ENCODE measurements around the gene PTPRD. TPM values are rescaled to one million over a fixed set of nuclear protein-coding genes. Genes with fewer than 3 reads are reported as not detected.

The PTPRD gene
- total RNA-seq, 1 experiment from 2014 or later: 69.6 TPM

DNA sequence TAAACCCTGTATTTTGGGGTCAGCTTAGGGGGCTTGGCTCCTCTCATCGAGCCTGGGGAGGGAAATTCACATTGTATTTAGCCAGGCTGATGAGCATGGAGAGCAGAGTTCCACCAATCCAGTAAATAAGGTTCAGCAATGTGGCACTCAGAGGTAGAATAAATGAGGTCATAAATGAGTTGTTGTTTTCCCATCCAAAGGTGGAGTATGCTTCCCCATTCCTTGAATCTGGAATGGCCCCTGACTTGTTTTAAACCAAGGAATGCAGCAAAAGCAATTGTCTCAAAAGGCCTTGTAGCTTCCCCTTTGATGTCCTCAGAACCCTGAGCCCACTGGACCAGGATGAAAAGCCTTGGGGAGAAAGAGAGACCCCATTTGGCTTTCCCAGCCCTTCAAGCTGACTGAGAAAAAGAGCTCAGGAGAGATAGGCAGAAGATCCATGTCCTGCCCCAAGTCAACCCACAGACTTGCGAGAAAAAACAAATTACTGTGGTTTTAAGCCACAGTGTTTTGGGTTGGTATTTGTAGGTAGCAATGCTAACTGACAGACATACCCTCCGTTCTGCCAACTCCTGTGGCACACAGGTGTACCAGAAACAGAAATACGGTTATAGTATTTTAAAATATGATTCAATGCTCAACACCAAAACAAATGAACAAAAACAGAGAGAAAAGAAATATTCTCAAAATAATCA lies 2247.2 kb downstream of the PTPRD start (continued):
- TF ChIP-seq FOXP4 (CRISPR knock-in tag; IDR thresholded peaks at IDR 0.05) (no peak), ELF4 (CRISPR knock-in tag; IDR thresholded peaks at IDR 0.05; ENCODE audit: low read depth) (no peak)

DNA sequence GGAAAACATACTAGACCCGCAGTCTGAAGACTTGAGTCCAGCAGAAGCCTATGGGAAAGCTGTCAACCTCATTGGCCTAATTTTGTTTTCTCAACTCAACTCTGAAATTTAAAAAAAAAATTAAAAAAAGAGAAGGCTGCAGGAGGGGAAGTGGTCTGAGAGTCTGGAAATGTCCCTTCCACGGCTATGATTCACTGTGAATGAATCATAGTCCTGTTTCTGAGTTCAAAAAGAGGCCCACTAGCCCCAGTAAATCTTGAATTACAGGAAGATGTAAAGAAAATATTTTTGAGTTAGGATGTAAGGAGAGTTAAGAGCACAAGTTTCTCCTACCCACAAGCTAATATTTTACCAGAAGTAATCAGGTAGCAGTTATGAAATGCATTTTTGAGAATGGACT lies 2247.8 kb downstream of the PTPRD start:
- no peaks in the 10 kb centered on the region for H3K4me1 Mint-ChIP-seq
- no peak overlapping the region for H3K4me3 Mint-ChIP-seq
- DNase-seq (ENCODE audit: low spot score) (no peak), ATAC-seq (no peak)
- ChIA-PET CTCF (no interaction called here), POLR2A (no interaction called here)
- no peak for TF ChIP-seq SOX15 (CRISPR knock-in tag; IDR thresholded peaks at IDR 0.05)
- TF ChIP-seq ATF3 (CRISPR knock-in tag; conservative IDR thresholded peaks at IDR 0.05): no peak
- TF ChIP-seq, protein P1, sequence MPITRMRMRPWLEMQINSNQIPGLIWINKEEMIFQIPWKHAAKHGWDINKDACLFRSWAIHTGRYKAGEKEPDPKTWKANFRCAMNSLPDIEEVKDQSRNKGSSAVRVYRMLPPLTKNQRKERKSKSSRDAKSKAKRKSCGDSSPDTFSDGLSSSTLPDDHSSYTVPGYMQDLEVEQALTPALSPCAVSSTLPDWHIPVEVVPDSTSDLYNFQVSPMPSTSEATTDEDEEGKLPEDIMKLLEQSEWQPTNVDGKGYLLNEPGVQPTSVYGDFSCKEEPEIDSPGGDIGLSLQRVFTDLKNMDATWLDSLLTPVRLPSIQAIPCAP (CRISPR knock-in tag; IDR thresholded peaks at IDR 0.05): no peak
- TF ChIP-seq, protein P2, sequence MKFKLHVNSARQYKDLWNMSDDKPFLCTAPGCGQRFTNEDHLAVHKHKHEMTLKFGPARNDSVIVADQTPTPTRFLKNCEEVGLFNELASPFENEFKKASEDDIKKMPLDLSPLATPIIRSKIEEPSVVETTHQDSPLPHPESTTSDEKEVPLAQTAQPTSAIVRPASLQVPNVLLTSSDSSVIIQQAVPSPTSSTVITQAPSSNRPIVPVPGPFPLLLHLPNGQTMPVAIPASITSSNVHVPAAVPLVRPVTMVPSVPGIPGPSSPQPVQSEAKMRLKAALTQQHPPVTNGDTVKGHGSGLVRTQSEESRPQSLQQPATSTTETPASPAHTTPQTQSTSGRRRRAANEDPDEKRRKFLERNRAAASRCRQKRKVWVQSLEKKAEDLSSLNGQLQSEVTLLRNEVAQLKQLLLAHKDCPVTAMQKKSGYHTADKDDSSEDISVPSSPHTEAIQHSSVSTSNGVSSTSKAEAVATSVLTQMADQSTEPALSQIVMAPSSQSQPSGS (CRISPR knock-in tag; IDR thresholded peaks at IDR 0.05; ENCODE audit: borderline replicate concordance, low read depth): no peak
- no peak for TF ChIP-seq ZNF416 (CRISPR knock-in tag; IDR thresholded peaks at IDR 0.05)
- no peak for TF ChIP-seq ETV6 (CRISPR knock-in tag; IDR thresholded peaks at IDR 0.05)
- no peak for TF ChIP-seq ZNF219 (CRISPR knock-in tag; IDR thresholded peaks at IDR 0.05; ENCODE audit: borderline replicate concordance)
- TF ChIP-seq ZNF138 (CRISPR knock-in tag; conservative IDR thresholded peaks at IDR 0.05): no peak
- TF ChIP-seq ZNF232 (CRISPR knock-in tag; IDR thresholded peaks at IDR 0.05): no peak
- no peak for TF ChIP-seq RORB (CRISPR knock-in tag; IDR thresholded peaks at IDR 0.05)
- TF ChIP-seq JUN (CRISPR knock-in tag; IDR thresholded peaks at IDR 0.05): no peak
- TF ChIP-seq FOXP4 (CRISPR knock-in tag; IDR thresholded peaks at IDR 0.05): no peak
- no peak for TF ChIP-seq ZNF512 (CRISPR knock-in tag; IDR thresholded peaks at IDR 0.05; ENCODE audit: borderline replicate concordance)
- no peak for TF ChIP-seq SMAD3 (CRISPR knock-in tag; IDR thresholded peaks at IDR 0.05; ENCODE audit: borderline replicate concordance)
- no peak for TF ChIP-seq FOXP1 (CRISPR knock-in tag; IDR thresholded peaks at IDR 0.05; ENCODE audit: borderline replicate concordance)
- no peak for TF ChIP-seq FOXJ3 (CRISPR knock-in tag; IDR thresholded peaks at IDR 0.05; ENCODE audit: borderline replicate concordance)
- no peak for TF ChIP-seq USF2 (CRISPR knock-in tag; IDR thresholded peaks at IDR 0.05)
- no peak for TF ChIP-seq ZNF671 (CRISPR knock-in tag; IDR thresholded peaks at IDR 0.05)
- TF ChIP-seq ZNF121 (CRISPR knock-in tag; IDR thresholded peaks at IDR 0.05): no peak
- TF ChIP-seq RELA (CRISPR knock-in tag; IDR thresholded peaks at IDR 0.05; ENCODE audit: borderline replicate concordance): no peak
- H3K27me3 Mint-ChIP-seq (ENCODE audit: low read depth): no peaks in the 10 kb centered on the region
- no peak overlapping the region for H3K27ac Mint-ChIP-seq
- H3K9me3 Mint-ChIP-seq: no peaks in the 10 kb centered on the region
- H3K36me3 Mint-ChIP-seq: no peaks in the 10 kb centered on the region
